ENCODE results near the gene OR51V1. TPM values are rescaled to one million over a fixed set of nuclear protein-coding genes. Genes with fewer than 3 reads are reported as not detected.
A peak's percentile ranks its signal among the peaks of the same experiment; 100 is the strongest.

The OR51V1 gene
- total and polyA plus RNA-seq, 2 of the 4 experiments (the other 2 are of a cell fraction) = not detected

- no peak for ATAC-seq (ENCODE audit: low read depth)
- no peak overlapping the region for H3K14ac ChIP-seq (replicated peaks; ENCODE audit: low read depth, low read length)
- dilution Hi-C loops (cut with HindIII; ENCODE audit: low sequenced_read_pairs, unreplicated experiment) = no loop called here
Measured at GRCh38 chr11:5242208-5242607, 41.7 kb upstream of the OR51V1 start.

More at GRCh38 chr11:5242208-5242607, 41.7 kb upstream of the OR51V1 start:
- H3K4me2 ChIP-seq (ENCODE audit: low read depth, low read length) = no peak overlapping the region
- no peak for DNase-seq
- H3K23ac ChIP-seq (ENCODE audit: low read depth, low read length) = no peak overlapping the region
- no CpG with 5 or more reads among the region's 2 CpGs for WGBS, 2 experiments (ENCODE audit: extremely low coverage in 2 of 2, insufficient read length in 1 of 2)
- H3K56ac ChIP-seq (ENCODE audit: extremely low read depth, insufficient read depth, low read length) = no peak overlapping the region
- H3K9me1 ChIP-seq (ENCODE audit: insufficient read depth, low read length) = peaks cover 5% of the 10 kb centered on the region; the same call in 1 of the 2 replicates
- BruUV-seq (replicated peaks) = no TSS peak
- ChIA-PET POLR2A (ENCODE audit: unreplicated experiment) (no interaction called here), CTCF (interaction anchor here (0.6 to 1.1 kb wide), 2 partner anchors 15 to 28 kb away, joined by 3 read pairs; no protein-coding TSS in a partner anchor)
- H3K9me3 ChIP-seq (ENCODE audit: control insufficient read depth, insufficient read depth, low read length) = no peaks in the 10 kb centered on the region
- H2AFZ ChIP-seq (replicated peaks; ENCODE audit: low read length, poor library complexity) = no peak overlapping the region
- H2BK20ac ChIP-seq (ENCODE audit: low read depth, low read length) = no peak overlapping the region; the same call in 1 of the 2 replicates
- H4K5ac ChIP-seq (ENCODE audit: low read depth, low read length) = no peak overlapping the region
- in situ Hi-C loops (cut with MboI; ENCODE audit: low sequenced_read_pairs) (no loop called here), intact Hi-C loops (cut with micrococcal nuclease) (no loop called here)
- H4K20me1 ChIP-seq (ENCODE audit: insufficient read depth, low read length) = no peaks in the 10 kb centered on the region
- no peaks in the 10 kb centered on the region for H3K27me3 ChIP-seq (ENCODE audit: control insufficient read depth, insufficient read depth, low read length)
- no peak overlapping the region for H2BK120ac ChIP-seq (ENCODE audit: low read depth, low read length)
- no peak overlapping the region for H2AK5ac ChIP-seq (ENCODE audit: low read depth, low read length)
- no peak overlapping the region for H3K27ac ChIP-seq (ENCODE audit: insufficient read depth, low read length)
- no peak overlapping the region for H3K18ac ChIP-seq (ENCODE audit: low read depth, low read length)
- TF ChIP-seq CEBPB (IDR thresholded peaks at IDR 0.05; ENCODE audit: low read depth, low read length) = no peak
- TF ChIP-seq MAFK (IDR thresholded peaks at IDR 0.05; ENCODE audit: low read depth, low read length) = no peak
- TF ChIP-seq RFX5 (IDR thresholded peaks at IDR 0.05; ENCODE audit: low read depth, low read length) = no peak
- no peak for TF ChIP-seq NFE2L2 (IDR thresholded peaks at IDR 0.05; ENCODE audit: low read depth, low read length)
- no peak for TF ChIP-seq RAD21 (IDR thresholded peaks at IDR 0.05; ENCODE audit: low read length)
- TF ChIP-seq ELK1 (IDR thresholded peaks at IDR 0.05; ENCODE audit: borderline replicate concordance, low read depth, low read length) = no peak
- TF ChIP-seq MAZ (IDR thresholded peaks at IDR 0.05; ENCODE audit: borderline replicate concordance, low read depth, low read length) = no peak
- TF ChIP-seq MXI1 (IDR thresholded peaks at IDR 0.05; ENCODE audit: borderline replicate concordance, low read depth, low read length) = no peak
- no peaks in the 10 kb centered on the region for H3K36me3 ChIP-seq (ENCODE audit: control insufficient read depth, insufficient read depth, low read length)
- no peak overlapping the region for H4K91ac ChIP-seq (ENCODE audit: insufficient read depth, low read depth, low read length)
- peaks cover 2% of the 10 kb centered on the region; the same call in 1 of the 2 replicates for H3K4me1 ChIP-seq (ENCODE audit: control insufficient read depth, insufficient read depth, low read length)
- no peak overlapping the region for H3K4ac ChIP-seq (ENCODE audit: low read depth, low read length)
- H3K79me1 ChIP-seq (ENCODE audit: low read depth in 1 of 2, low read length in 2 of 2) = no peaks in the 10 kb centered on the region
- H2AK9ac ChIP-seq (replicated peaks; ENCODE audit: low read depth, low read length, poor library complexity) = no peak overlapping the region
- 0 out of 3 replicates have a peak overlapping the region, but pooled peaks have one; percentile 14 for H2BK15ac ChIP-seq (ENCODE audit: low read depth, low read length)
- no peak overlapping the region for H3K4me3 ChIP-seq (ENCODE audit: insufficient read depth, low read depth, low read length)
- H2BK5ac ChIP-seq (ENCODE audit: low read depth, low read length, poor library complexity, severe bottlenecking) = no peak overlapping the region
- 0 out of 4 replicates have a peak overlapping the region, but pooled peaks of 1 of the 2 experiments have one; percentile 23 for H4K8ac ChIP-seq (ENCODE audit: low read depth in 2 of 2, low read length in 2 of 2)
- no peak overlapping the region for H3K9ac ChIP-seq (ENCODE audit: low read depth, low read length)

Data from IMR-90 (cell line).